ENCODE data around the gene FBXO21. TPM values are rescaled to one million over a fixed set of nuclear protein-coding genes. Genes with fewer than 3 reads are reported as not detected.

The FBXO21 gene
- total and polyA plus RNA-seq, 9 donors = 47.8 to 287 (median 116) TPM

DNA sequence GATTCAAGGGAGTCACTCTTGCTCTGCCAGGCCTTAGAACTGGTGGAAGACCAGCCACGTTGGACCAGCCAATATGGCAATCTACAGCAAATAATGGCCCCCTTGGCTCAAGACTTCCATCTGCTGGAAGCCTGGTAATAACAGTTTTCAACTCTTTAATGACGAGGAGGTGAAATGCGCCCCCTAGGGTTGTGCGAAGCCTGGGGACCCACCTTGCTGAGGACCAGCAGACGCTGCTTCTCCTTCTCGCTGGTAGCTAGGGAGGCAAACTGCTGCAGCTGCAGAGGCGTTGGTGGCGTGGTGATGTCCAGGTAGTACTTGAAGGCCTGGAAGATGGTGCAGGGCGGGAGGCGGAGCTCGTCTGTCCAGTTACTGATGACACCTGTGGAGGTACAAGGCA, 41.5 kb upstream of the FBXO21 start:
- Histone ChIP-seq H3K36me3 (no peaks in the 10 kb centered on the region), H3K27ac (no peak overlapping the region), H3K27me3 (no peaks in the 10 kb centered on the region), H3K4me3 (no peak overlapping the region), H3K4me1 (ENCODE audit: insufficient read depth) (no peaks in the 10 kb centered on the region), H3K9me3 (no peaks in the 10 kb centered on the region)
- intact Hi-C loops (cut with DNase I) = no loop called here
- 77 to 84% (median 80%) methylated on average over 11 of the region's 11 CpGs for WGBS, 3 donors
- TF ChIP-seq POLR2A (IDR thresholded peaks at IDR 0.05) (no peak), EP300 (IDR thresholded peaks at IDR 0.05) (no peak)
- TF ChIP-seq, protein P1, sequence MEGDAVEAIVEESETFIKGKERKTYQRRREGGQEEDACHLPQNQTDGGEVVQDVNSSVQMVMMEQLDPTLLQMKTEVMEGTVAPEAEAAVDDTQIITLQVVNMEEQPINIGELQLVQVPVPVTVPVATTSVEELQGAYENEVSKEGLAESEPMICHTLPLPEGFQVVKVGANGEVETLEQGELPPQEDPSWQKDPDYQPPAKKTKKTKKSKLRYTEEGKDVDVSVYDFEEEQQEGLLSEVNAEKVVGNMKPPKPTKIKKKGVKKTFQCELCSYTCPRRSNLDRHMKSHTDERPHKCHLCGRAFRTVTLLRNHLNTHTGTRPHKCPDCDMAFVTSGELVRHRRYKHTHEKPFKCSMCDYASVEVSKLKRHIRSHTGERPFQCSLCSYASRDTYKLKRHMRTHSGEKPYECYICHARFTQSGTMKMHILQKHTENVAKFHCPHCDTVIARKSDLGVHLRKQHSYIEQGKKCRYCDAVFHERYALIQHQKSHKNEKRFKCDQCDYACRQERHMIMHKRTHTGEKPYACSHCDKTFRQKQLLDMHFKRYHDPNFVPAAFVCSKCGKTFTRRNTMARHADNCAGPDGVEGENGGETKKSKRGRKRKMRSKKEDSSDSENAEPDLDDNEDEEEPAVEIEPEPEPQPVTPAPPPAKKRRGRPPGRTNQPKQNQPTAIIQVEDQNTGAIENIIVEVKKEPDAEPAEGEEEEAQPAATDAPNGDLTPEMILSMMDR (IDR thresholded peaks at IDR 0.05) = no peak
- DNase-seq = no peak

DNA sequence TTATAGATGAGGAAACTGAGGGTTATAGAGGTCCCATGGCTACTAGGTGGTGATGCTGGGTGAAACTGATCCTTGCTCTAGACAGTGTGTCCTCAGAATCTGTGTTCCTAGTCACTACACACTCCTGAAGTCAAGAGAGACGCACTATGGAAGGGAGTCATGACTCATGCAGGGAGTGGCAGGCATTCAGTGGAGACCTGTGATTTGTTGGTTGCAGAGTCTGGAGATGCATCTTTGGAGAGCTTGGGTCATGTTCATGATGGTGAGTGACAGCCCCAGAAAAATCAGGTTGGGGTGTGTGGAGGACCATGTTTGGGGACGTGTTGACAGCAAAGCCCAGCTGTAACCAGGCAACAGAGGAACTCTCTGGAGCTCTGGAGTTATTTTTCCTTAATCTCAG, 38.0 kb upstream of the FBXO21 start:
- intact Hi-C loops (cut with DNase I) = loop anchor here in 1 of 4 donors (5.0 kb wide), 1 partner anchor 529 kb away; no protein-coding TSS in a partner anchor
- Histone ChIP-seq H3K27me3 (no peaks in the 10 kb centered on the region), H3K9me3 (no peaks in the 10 kb centered on the region), H3K4me1 (ENCODE audit: insufficient read depth) (no peaks in the 10 kb centered on the region), H3K27ac (no peak overlapping the region), H3K4me3 (no peak overlapping the region), H3K36me3 (no peaks in the 10 kb centered on the region)
- no peak for DNase-seq
- WGBS, 3 donors = 43 to 53% (median 53%) methylated on average over 2 of the region's 2 CpGs
- TF ChIP-seq, protein P1 (IDR thresholded peaks at IDR 0.05) = no peak
- TF ChIP-seq EP300 (IDR thresholded peaks at IDR 0.05) = no peak
- no peak for TF ChIP-seq POLR2A (IDR thresholded peaks at IDR 0.05)

DNA sequence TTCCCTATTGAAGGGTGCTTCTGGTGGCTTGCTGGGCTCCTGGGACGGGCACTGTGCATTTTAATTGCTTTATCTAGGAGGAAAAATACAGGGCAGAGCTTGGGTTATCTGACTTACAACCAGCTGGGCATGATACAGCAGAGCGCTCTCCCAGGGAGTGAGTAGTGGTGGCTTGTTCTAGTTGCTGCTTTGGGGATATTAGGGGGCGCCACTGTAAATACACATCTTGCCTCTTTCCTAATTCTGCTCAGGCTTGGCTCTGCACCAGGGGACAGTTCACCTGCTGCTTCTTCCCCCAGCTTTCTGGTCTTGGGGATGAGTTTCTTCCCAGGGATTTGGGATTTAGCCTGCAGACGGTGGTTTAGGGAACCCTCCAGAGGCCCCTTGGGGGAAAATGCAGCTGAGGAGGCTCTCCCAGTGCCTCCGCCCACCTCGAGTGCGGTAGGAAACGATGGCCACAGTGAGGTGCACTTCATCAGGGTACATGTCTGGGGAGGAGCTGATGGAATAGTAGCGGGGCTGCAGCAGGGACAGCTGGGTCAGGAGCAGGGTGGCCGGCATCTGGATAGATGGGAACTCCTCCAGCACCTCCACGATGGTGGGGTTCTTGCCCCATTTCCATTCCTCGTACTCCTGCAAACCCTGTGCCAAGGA, 36.9 kb upstream of the FBXO21 start:
- Histone ChIP-seq H3K4me1 (ENCODE audit: insufficient read depth) (no peaks in the 10 kb centered on the region), H3K4me3 (no peak overlapping the region), H3K27me3 (no peaks in the 10 kb centered on the region), H3K27ac (no peak overlapping the region), H3K36me3 (no peaks in the 10 kb centered on the region), H3K9me3 (no peaks in the 10 kb centered on the region)
- 34 to 41% (median 39%) methylated on average over 12 of the region's 12 CpGs for WGBS, 3 donors
- no peak for DNase-seq
- intact Hi-C loops (cut with DNase I) = loop anchor here in 1 of 4 donors (5.0 kb wide), 1 partner anchor 530 kb away; no protein-coding TSS in a partner anchor
- no peak for TF ChIP-seq POLR2A (IDR thresholded peaks at IDR 0.05)
- TF ChIP-seq, protein P1 (IDR thresholded peaks at IDR 0.05) = no peak
- no peak for TF ChIP-seq EP300 (IDR thresholded peaks at IDR 0.05)

DNA sequence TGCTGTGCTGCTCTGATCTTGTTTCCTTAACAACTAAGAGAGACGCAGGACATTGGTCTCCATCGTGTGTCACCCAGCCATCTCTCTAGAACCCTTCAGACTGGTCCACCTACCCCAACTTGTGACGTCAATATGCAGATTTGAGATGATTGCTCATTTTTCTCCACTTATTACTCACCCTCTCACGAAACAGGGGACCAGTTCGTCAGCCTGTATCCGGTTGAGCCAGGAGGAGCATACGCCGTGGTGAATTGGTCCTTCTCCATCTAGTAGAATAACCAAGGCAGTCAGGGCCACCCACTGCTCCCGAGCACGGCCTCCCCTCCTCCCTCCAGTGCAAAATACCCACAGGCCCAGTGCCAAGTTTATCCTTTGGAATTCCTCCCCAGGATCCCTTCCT, 36.2 kb upstream of the FBXO21 start:
- DNase-seq = no peak
- no peaks in the 10 kb centered on the region for H3K4me1 ChIP-seq (ENCODE audit: insufficient read depth)
- no peaks in the 10 kb centered on the region for H3K9me3 ChIP-seq
- no peak overlapping the region for H3K27ac ChIP-seq
- 72 to 75% (median 74%) methylated on average over 10 of the region's 10 CpGs for WGBS, 3 donors
- intact Hi-C loops (cut with DNase I) = loop anchor here in 1 of 4 donors (5.0 kb wide), 1 partner anchor 531 kb away; no protein-coding TSS in a partner anchor
- H3K4me3 ChIP-seq = no peak overlapping the region
- H3K36me3 ChIP-seq = no peaks in the 10 kb centered on the region
- no peaks in the 10 kb centered on the region for H3K27me3 ChIP-seq
- TF ChIP-seq EP300 (IDR thresholded peaks at IDR 0.05) (no peak), POLR2A (IDR thresholded peaks at IDR 0.05) (no peak)
- TF ChIP-seq, protein P1 (IDR thresholded peaks at IDR 0.05) = no peak
